Heart right ventricle (tissue), 16 donors: ENCODE results near the gene CNOT6L. TPM values are rescaled to one million over a fixed set of nuclear protein-coding genes. Genes with fewer than 3 reads are reported as not detected.

ENCODE experiments used
- ATAC-seq, 8 donors: fragments of 200-7000 bp; cut with Tn5 transposase; one replicate each; pipeline ENCODE4 v1.9.1; 2020; ENCODE audit warnings: mild to moderate bottlenecking in 8 of 8, moderate library complexity in 8 of 8, moderate number of reproducible peaks in 1 of 8
- DNase-seq, 2 donors: peaks; one replicate each; pipeline ENCODE4 v3.0.0-alpha.2; 2020
- H3K27ac ChIP-seq, 10 donors: fragments of 200-600 bp; sonication (generic) in 2 of 10; one replicate each; pipeline versions ENCODE4 v1.5.0 to v1.8.0; 2020 to 2022; ENCODE audit warnings: mild to moderate bottlenecking in 3 of 10
- H3K27me3 ChIP-seq, 7 donors: fragments of 200-600 bp; one replicate each; pipeline ENCODE4 v1.8.0; 2021 to 2022; ENCODE audit warnings: mild to moderate bottlenecking in 2 of 7
- H3K36me3 ChIP-seq, 9 donors: fragments of 200-600 bp; sonication (generic) in 1 of 9; one replicate each; pipeline versions ENCODE4 v1.5.0 to v1.8.0; 2020 to 2022; ENCODE audit warnings: mild to moderate bottlenecking in 2 of 9
- H3K4me1 ChIP-seq, 9 donors: fragments of 200-600 bp; sonication (generic) in 1 of 9; one replicate each; pipeline versions ENCODE4 v1.5.0 to v1.8.0; 2020 to 2022; ENCODE audit warnings: mild to moderate bottlenecking in 4 of 9
- H3K4me3 ChIP-seq, 10 donors: fragments of 200-600 bp; sonication (generic) in 2 of 10; one replicate each; pipeline versions ENCODE4 v1.5.0 to v1.8.0; 2020 to 2022; ENCODE audit warnings: mild to moderate bottlenecking in 7 of 10, moderate library complexity in 2 of 10
- H3K9me3 ChIP-seq, 11 donors: fragments of 200-600 bp in 10 of 11; sonication (generic) in 2 of 11; one replicate each; pipeline versions ENCODE4 v1.5.0 to v1.8.0; 2013 to 2022; ENCODE audit warnings: mild to moderate bottlenecking in 2 of 11, control low read depth in 1 of 11, moderate library complexity in 1 of 11
- WGBS, 2 donors: extraction: QIAGEN DNeasy Blood & Tissue Kit; methylation state at CpG; one replicate each; pipeline ENCODE4 v1.1.7; 2013; ENCODE audit warnings: inconsistent platforms in 1 of 2; 5-methylcytosine and 5-hydroxymethylcytosine counted together
- intact Hi-C, 10 donors: fragments of 100-400 bp; cut with DNase I; formaldehyde crosslinking; loops; one replicate each; pipeline versions ENCODE4 v1.11.1 to v1.14.2; 2022
- polyA plus RNA-seq, 2 donors: library from polyadenylated mRNA; stranded (reverse); fragments of 200-250 nt; gene quantifications; one replicate each; pipeline ENCODE4 v1.2.3, GENCODE V29; 2013
- total RNA-seq, 10 donors: library from RNA; stranded (reverse); fragmentation: NEBNext Ultra II Directional in 3 of 10; extraction: Animal tissue kit (Norgen Biotek cat#: 25700) in 3 of 10; gene quantifications; one replicate each; pipeline versions ENCODE4 v1.2.1 to v1.2.4, GENCODE V29; 2021 to 2023
- TF ChIP-seq, protein P1 (sequence below), 9 donors: fragments of 200-600 bp; sonication (generic) in 2 of 9; IDR thresholded peaks; one replicate each; pipeline versions ENCODE4 v1.5.0 to v1.8.0; 2021 to 2022; ENCODE audit warnings: antibody characterized with exemption in 9 of 9, mild to moderate bottlenecking in 5 of 9, moderate library complexity in 1 of 9
- donor health status: Arrhythmogenic right ventricular cardiomyopathy.
- donor health status: ischemic (EF 13 %, LVEDD 7.1; RV severe dilation, severe dysfunction).
- donor health status: healthy with polysubstance abuse.
- donor health status: DM: no; HTN: yes; CAD: no.
- donor health status: DM: no; HTN: no; CAD: no.
- donor health status: ischemic (EF 25% LVEDD 6.9; RV normal size, moderate dysfunction).
- donor health status: ischemic (EF 25% LVEDD 5.7; RV mildly dilated, moderate dysfunction).
- donor health status: healthy.
- donor health status: DM: yes; HTN: yes; CAD: no.
- donor health status: Ischemic cardiomyopathy.
- donor health status: ischemic (EF 35%, LVEDD 5.7; RV mildly dilated, moderate dysfunction).
- donor health status: nonischemic (EF 11% LVEDD 7.7; RV severe dilation, severe dysfunction).
- donor health status: DM: yes; HTN: yes; CAD: no.
- donor health status: PGD.
- donor health status: ischemic (EF 29% LVEDD 5.4; RV normal size, mild dysfunction).
- donor health status: nonischemic (EF 23%, LVEDD 6.1; RV moderate dilation, normal function).

CNOT6L gene
- total and polyA plus RNA-seq, 12 donors: 3.2 to 32.2 (median 23.2) TPM

DNA sequence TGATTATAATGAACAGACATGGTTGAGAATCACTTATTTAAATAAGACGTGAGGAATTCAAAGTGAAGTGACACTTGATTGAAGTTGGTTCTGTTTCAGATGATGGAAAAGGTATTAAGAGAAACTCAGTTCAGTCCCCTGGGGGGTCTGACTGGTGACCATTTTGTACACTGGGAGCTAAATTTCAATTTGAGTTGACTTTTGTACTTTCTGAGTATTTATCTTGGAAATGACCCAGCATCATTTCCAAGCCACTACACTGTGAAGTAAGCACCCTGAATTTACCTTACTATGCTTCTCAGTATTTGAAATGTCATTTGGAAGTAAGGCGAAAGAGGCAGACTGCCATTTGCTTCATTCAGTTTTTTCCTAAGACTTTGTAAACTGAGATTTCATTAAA is 73.4 kb downstream of the CNOT6L start:
- WGBS, 2 donors: 87 to 90% methylated on average over 2 of the region's 2 CpGs
- H3K9me3 ChIP-seq: peaks cover 0 to 7% (median 0%) of the 10 kb centered on the region in 11 donors
- H3K27me3 ChIP-seq: no peaks in the 10 kb centered on the region
- ATAC-seq: no peak
- TF ChIP-seq, protein P1, sequence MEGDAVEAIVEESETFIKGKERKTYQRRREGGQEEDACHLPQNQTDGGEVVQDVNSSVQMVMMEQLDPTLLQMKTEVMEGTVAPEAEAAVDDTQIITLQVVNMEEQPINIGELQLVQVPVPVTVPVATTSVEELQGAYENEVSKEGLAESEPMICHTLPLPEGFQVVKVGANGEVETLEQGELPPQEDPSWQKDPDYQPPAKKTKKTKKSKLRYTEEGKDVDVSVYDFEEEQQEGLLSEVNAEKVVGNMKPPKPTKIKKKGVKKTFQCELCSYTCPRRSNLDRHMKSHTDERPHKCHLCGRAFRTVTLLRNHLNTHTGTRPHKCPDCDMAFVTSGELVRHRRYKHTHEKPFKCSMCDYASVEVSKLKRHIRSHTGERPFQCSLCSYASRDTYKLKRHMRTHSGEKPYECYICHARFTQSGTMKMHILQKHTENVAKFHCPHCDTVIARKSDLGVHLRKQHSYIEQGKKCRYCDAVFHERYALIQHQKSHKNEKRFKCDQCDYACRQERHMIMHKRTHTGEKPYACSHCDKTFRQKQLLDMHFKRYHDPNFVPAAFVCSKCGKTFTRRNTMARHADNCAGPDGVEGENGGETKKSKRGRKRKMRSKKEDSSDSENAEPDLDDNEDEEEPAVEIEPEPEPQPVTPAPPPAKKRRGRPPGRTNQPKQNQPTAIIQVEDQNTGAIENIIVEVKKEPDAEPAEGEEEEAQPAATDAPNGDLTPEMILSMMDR (IDR thresholded peaks at IDR 0.05): no peak
- intact Hi-C loops: loop anchor here in 2 of 10 donors (10.0 kb wide), 1 partner anchor 69 kb away; the partner anchor contains the start of gene CNOT6L (in 2 of the 2)
- no peak overlapping the region for H3K27ac ChIP-seq
- DNase-seq: no peak
- H3K4me1 ChIP-seq: peaks cover 0 to 8% (median 0%) of the 10 kb centered on the region in 9 donors
- no peak overlapping the region for H3K4me3 ChIP-seq
- peaks cover 0 to 72% (median 0%) of the 10 kb centered on the region in 9 donors for H3K36me3 ChIP-seq

DNA sequence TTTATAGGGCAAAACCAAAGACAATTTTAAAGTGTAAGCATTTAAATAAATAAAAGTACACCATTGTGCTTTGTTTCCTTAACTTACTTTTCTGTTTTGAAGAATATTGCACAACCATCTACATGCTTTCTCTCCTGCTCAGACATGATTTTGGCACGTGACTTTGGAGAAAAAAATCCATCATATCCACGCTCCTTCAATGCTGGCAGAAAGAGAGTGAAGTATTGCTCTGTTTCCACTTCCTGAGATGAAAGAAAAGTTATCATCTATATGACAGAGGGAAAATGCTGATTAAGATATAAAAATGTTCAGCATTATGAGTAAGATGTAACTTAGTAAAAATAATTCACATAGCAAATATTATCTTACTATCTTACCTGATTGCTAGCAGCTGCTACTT is 77.1 kb downstream of the CNOT6L start:
- Histone ChIP-seq H3K27ac (no peak overlapping the region), H3K4me1 (peaks cover 0 to 10% (median 0%) of the 10 kb centered on the region in 9 donors), H3K27me3 (no peaks in the 10 kb centered on the region), H3K4me3 (no peak overlapping the region), H3K9me3 (no peaks in the 10 kb centered on the region), H3K36me3 (peaks cover 0 to 82% (median 3%) of the 10 kb centered on the region in 9 donors)
- ATAC-seq (no peak), DNase-seq (no peak)
- intact Hi-C loops: loop anchor here in 2 of 10 donors (10.0 kb wide), 1 partner anchor 73 kb away; the partner anchor contains the start of gene CNOT6L (in 2 of the 2)
- WGBS, 2 donors: 88 to 90% methylated on average over 2 of the region's 2 CpGs
- TF ChIP-seq, protein P1 (IDR thresholded peaks at IDR 0.05): no peak

DNA sequence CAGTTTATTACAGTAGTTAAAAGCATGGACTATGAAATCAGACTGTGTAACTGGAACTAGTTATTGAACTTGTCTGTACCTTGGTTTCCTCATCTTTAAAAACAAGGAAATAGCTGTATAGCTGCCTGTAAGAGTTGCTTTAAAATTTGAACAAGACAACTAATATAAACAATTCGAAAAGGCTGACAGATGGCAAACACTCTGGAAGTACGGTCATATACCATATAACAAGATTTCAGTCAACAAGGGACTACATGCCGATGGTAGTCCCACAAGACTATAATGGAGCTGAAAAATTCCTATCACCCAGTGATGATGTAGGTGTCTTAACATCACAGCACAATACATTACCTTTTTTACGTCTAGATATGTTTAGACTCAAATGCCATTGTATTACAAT is 78.7 kb downstream of the CNOT6L start:
- Histone ChIP-seq H3K4me3 (no peak overlapping the region), H3K9me3 (no peaks in the 10 kb centered on the region), H3K27ac (no peak overlapping the region), H3K36me3 (peaks cover 0 to 68% (median 3%) of the 10 kb centered on the region in 9 donors), H3K4me1 (peaks cover 0 to 18% (median 5%) of the 10 kb centered on the region in 9 donors), H3K27me3 (no peaks in the 10 kb centered on the region)
- WGBS, 2 donors: 95 to 99% methylated on average over 4 of the region's 4 CpGs
- TF ChIP-seq, protein P1 (IDR thresholded peaks at IDR 0.05): no peak
- DNase-seq (no peak), ATAC-seq (no peak)
- intact Hi-C loops: loop anchor here in 2 of 10 donors (10.0 kb wide), 1 partner anchor 74 kb away; the partner anchor contains the start of gene CNOT6L (in 2 of the 2)

DNA sequence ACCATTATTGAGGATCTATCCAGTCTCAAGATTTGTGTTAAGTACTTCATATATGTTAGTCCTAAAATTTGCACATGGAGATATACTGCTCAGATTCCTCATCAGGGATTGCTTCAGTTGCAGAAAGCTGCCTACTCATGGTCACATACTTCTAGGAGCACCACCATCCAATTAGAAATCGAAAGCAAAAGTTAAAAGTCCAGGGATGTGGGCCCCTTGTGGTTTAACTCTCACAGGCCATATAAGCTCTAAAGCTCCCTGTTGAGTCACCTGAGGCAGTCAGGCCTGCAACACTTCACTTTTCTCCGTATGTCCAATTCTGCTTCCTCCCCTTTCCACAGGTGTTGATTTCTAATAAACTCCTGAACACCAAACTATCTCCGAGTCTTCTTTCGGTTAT is 84.2 kb downstream of the CNOT6L start:
- peak in 4 of 8 donors; percentile 46 to 68 (median 58) for ATAC-seq
- TF ChIP-seq, protein P1 (IDR thresholded peaks at IDR 0.05): no peak
- Histone ChIP-seq H3K4me1 (peaks cover 0 to 45% (median 21%) of the 10 kb centered on the region in 9 donors), H3K4me3 (no peak overlapping the region), H3K27me3 (no peaks in the 10 kb centered on the region), H3K27ac (no peak overlapping the region), H3K9me3 (no peaks in the 10 kb centered on the region), H3K36me3 (peaks cover 0 to 40% (median 3%) of the 10 kb centered on the region in 9 donors)
- no peak for DNase-seq
- intact Hi-C loops: loop anchor here in 1 of 10 donors (10.0 kb wide), 1 partner anchor 80 kb away; the partner anchor contains the start of gene CNOT6L
- 82 to 87% methylated on average over 4 of the region's 4 CpGs for WGBS, 2 donors
